Hepatocyte (in vitro differentiated cells): ENCODE data around the gene SLCO2B1. TPM values are rescaled to one million over a fixed set of nuclear protein-coding genes. Genes with fewer than 3 reads are reported as not detected.

ENCODE experiments used
- DNase-seq: peaks from one replicate; pipeline ENCODE4 v3.0.0-alpha.2; 2016; ENCODE audit warnings: low spot score
- H2AFZ ChIP-seq: fragments of 200-600 bp; sonication (generic); 2 replicates; pipeline ENCODE4 v1.6.0; 2016; ENCODE audit warnings: antibody characterized with exemption, mild to moderate bottlenecking
- H3K27ac ChIP-seq: fragments of 200-600 bp; sonication (generic); 2 replicates; pipeline ENCODE4 v1.5.1; 2016; ENCODE audit warnings: mild to moderate bottlenecking
- H3K27me3 ChIP-seq: fragments of 200-600 bp; sonication (generic); 2 replicates; pipeline ENCODE4 v1.6.1; 2016
- H3K36me3 ChIP-seq: fragments of 200-600 bp; sonication (generic); replicated peaks from 2 replicates; pipeline ENCODE4 v1.5.1; 2016; ENCODE audit warnings: low read depth; ENCODE audit not compliant: insufficient read depth
- H3K4me1 ChIP-seq: fragments of 200-600 bp; sonication (generic); 2 replicates; pipeline ENCODE4 v1.5.1; 2016; ENCODE audit warnings: mild to moderate bottlenecking, moderate library complexity; ENCODE audit not compliant: insufficient read depth
- H3K4me2 ChIP-seq: fragments of 200-600 bp; sonication (generic); 2 replicates; pipeline ENCODE4 v1.6.0; 2016
- H3K4me3 ChIP-seq: fragments of 200-600 bp; sonication (generic); 2 replicates; pipeline ENCODE4 v1.5.1; 2016; ENCODE audit warnings: mild to moderate bottlenecking
- H3K79me2 ChIP-seq: fragments of 200-600 bp; sonication (generic); 2 replicates; pipeline ENCODE4 v1.6.0; 2017; ENCODE audit warnings: mild to moderate bottlenecking
- H3K9me2 ChIP-seq: fragments of 200-600 bp; sonication (generic); replicated peaks from 2 replicates; pipeline ENCODE4 v1.6.0; 2017; ENCODE audit warnings: mild to moderate bottlenecking; ENCODE audit not compliant: insufficient read depth
- H3K9me3 ChIP-seq: fragments of 200-600 bp; sonication (generic); 2 replicates; pipeline ENCODE4 v1.5.1; 2016; ENCODE audit warnings: low read depth, mild to moderate bottlenecking
- H4K20me1 ChIP-seq: fragments of 200-600 bp; sonication (generic); 2 replicates; pipeline ENCODE4 v1.6.0; 2016; ENCODE audit warnings: mild to moderate bottlenecking; ENCODE audit not compliant: insufficient read depth, poor library complexity, severe bottlenecking
- CTCF ChIP-seq: fragments of 200-600 bp; sonication (generic); IDR thresholded peaks from 2 replicates; pipeline ENCODE4 v1.5.1; 2016; ENCODE audit warnings: antibody characterized with exemption, mild to moderate bottlenecking; ENCODE audit not compliant: poor library complexity
- EZH2 ChIP-seq: fragments of 200-600 bp; sonication (generic); IDR thresholded peaks from 2 replicates; pipeline ENCODE4 v1.6.1; 2016; ENCODE audit warnings: antibody characterized with exemption, mild to moderate bottlenecking, borderline replicate concordance
- EZH2phosphoT487 ChIP-seq: fragments of 200-600 bp; sonication (generic); IDR thresholded peaks from one replicate; pipeline ENCODE4 v1.6.1; 2018; ENCODE audit warnings: antibody characterized with exemption, mild to moderate bottlenecking, low read depth, moderate library complexity; ENCODE audit not compliant: unreplicated experiment, severe bottlenecking
- WGBS: methylation state at CpG from one replicate; pipeline ENCODE4 v1.1.6; 2016; ENCODE audit warnings: low lambda C conversion rate; ENCODE audit errors: missing lambda C conversion rate; 5-methylcytosine and 5-hydroxymethylcytosine counted together
- polyA plus RNA-seq: library from polyadenylated mRNA; unstranded; fragments of >200 nt; fragmentation: Nextera tagmentation; extraction: Ambion mirVana; gene quantifications from 2 replicates; pipeline ENCODE4 v1.2.1, GENCODE V29; 2016
- total RNA-seq: library from RNA; depleted of rRNA; stranded (reverse); fragments of >200 nt; gene quantifications from 2 replicates; pipeline ENCODE4 v1.2.3, GENCODE V29; 2014

The SLCO2B1 gene
- total and polyA plus RNA-seq, 2 experiments from 2014 or later = 51.6 to 79.2 TPM

GRCh38 chr11:75191330-75191717, 40.4 kb downstream of the SLCO2B1 start:
- Histone ChIP-seq H3K4me2 (no peak overlapping the region), H3K27me3 (no peaks in the 10 kb centered on the region), H3K9me2 (no peaks in the 10 kb centered on the region), H4K20me1 (no peaks in the 10 kb centered on the region), H3K36me3 (no peaks in the 10 kb centered on the region), H3K27ac (no peak overlapping the region), H3K9me3 (no peaks in the 10 kb centered on the region), H2AFZ (no peak overlapping the region), H3K4me3 (no peak overlapping the region), H3K4me1 (no peaks in the 10 kb centered on the region), H3K79me2 (no peaks in the 10 kb centered on the region)
- TF ChIP-seq EZH2 (no peak), CTCF (no peak), EZH2phosphoT487 (no peak)
- DNase-seq = no peak
- WGBS = 59% methylated on average over 3 of the region's 3 CpGs

GRCh38 chr11:75193271-75193670, 42.4 kb downstream of the SLCO2B1 start:
- no peak for TF ChIP-seq EZH2phosphoT487
- no peak for TF ChIP-seq EZH2
- TF ChIP-seq CTCF = no peak
- Histone ChIP-seq H3K4me3 (no peak overlapping the region), H3K9me2 (no peaks in the 10 kb centered on the region), H3K36me3 (no peaks in the 10 kb centered on the region), H3K27ac (no peak overlapping the region), H4K20me1 (no peaks in the 10 kb centered on the region), H3K4me1 (no peaks in the 10 kb centered on the region), H3K27me3 (no peaks in the 10 kb centered on the region), H2AFZ (no peak overlapping the region), H3K9me3 (no peaks in the 10 kb centered on the region), H3K4me2 (no peak overlapping the region), H3K79me2 (no peaks in the 10 kb centered on the region)
- no peak for DNase-seq
- WGBS = 97% methylated on average over 15 of the region's 15 CpGs

- WGBS = 80% methylated on average over 2 of the region's 2 CpGs
- no peak overlapping the region for H3K4me2 ChIP-seq
- H3K27ac ChIP-seq = no peak overlapping the region
- no peaks in the 10 kb centered on the region for H4K20me1 ChIP-seq
- H3K4me1 ChIP-seq = no peaks in the 10 kb centered on the region
- H3K4me3 ChIP-seq = no peak overlapping the region
- no peaks in the 10 kb centered on the region for H3K79me2 ChIP-seq
- no peak for TF ChIP-seq CTCF
- TF ChIP-seq EZH2 = no peak
- TF ChIP-seq EZH2phosphoT487 = no peak
- H3K9me3 ChIP-seq = no peaks in the 10 kb centered on the region
- no peaks in the 10 kb centered on the region for H3K9me2 ChIP-seq
- no peak overlapping the region for H2AFZ ChIP-seq
- no peaks in the 10 kb centered on the region for H3K36me3 ChIP-seq
- H3K27me3 ChIP-seq = no peaks in the 10 kb centered on the region
- DNase-seq = no peak
Observed at GRCh38 chr11:75193711-75194110, 42.8 kb downstream of the SLCO2B1 start.

GRCh38 chr11:75194147-75194546, 43.2 kb downstream of the SLCO2B1 start:
- H3K79me2 ChIP-seq = no peaks in the 10 kb centered on the region
- no peaks in the 10 kb centered on the region for H3K4me1 ChIP-seq
- no peak for DNase-seq
- no peaks in the 10 kb centered on the region for H3K9me2 ChIP-seq
- H4K20me1 ChIP-seq = no peaks in the 10 kb centered on the region
- H3K36me3 ChIP-seq = no peaks in the 10 kb centered on the region
- H2AFZ ChIP-seq = no peak overlapping the region
- TF ChIP-seq EZH2 (no peak), CTCF (no peak)
- H3K4me3 ChIP-seq = no peak overlapping the region
- H3K9me3 ChIP-seq = no peaks in the 10 kb centered on the region
- H3K27me3 ChIP-seq = no peaks in the 10 kb centered on the region
- H3K4me2 ChIP-seq = no peak overlapping the region
- no peak overlapping the region for H3K27ac ChIP-seq
- WGBS = 69% methylated on average over 2 of the region's 5 CpGs
